Testis (tissue), 2 donors: ENCODE measurements around the gene ANKRD33.

Experiments
- CTCF ChIP-seq, 3 experiments: fragments of 450-650 bp in 2 of 3; fragments of 200-600 bp in 1 of 3; sonication (generic) in 1 of 3; IDR thresholded peaks; one replicate each; pipeline ENCODE4 v1.5.1; 2016 to 2019; ENCODE audit warnings: antibody characterized with exemption in 3 of 3, mild to moderate bottlenecking in 2 of 3, moderate library complexity in 1 of 3
- POLR2A ChIP-seq: fragments of 450-650 bp; IDR thresholded peaks from one replicate; pipeline ENCODE4 v1.6.1; 2017; ENCODE audit warnings: antibody characterized with exemption, mild to moderate bottlenecking, moderate library complexity

GRCh38 chr12:51860986-51861385 lies 26.9 kb upstream of the ANKRD33 start:
- TF ChIP-seq CTCF (IDR thresholded peaks at IDR 0.05) = no peak
- no peak for TF ChIP-seq POLR2A
